GM20431 (cell line): ENCODE measurements around the gene LLGL1.

Experiments
- in situ Hi-C: fragments of 300-500 bp; cut with MseI, MboI; formaldehyde crosslinking; loops from one replicate; pipeline ENCODE4 v1.15.0; 2020; ENCODE audit warnings: low sequenced_read_pairs; ENCODE audit not compliant: unreplicated experiment

The LLGL1 gene

GRCh38 chr17:18225121-18225641 is at the start of gene LLGL1:
Gene LLGL1 (plus strand): TSS chr17:18225635. CDS start chr17:18225683, 48 bp downstream.
- in situ Hi-C loops = no loop called here

GRCh38 chr17:18176176-18176575 is 49.3 kb upstream of the LLGL1 start:
- in situ Hi-C loops = no loop called here

- in situ Hi-C loops = no loop called here
Observed at GRCh38 chr17:18177133-18177532, 48.3 kb upstream of the LLGL1 start.

- in situ Hi-C loops = no loop called here
Observed at GRCh38 chr17:18177722-18178121, 47.7 kb upstream of the LLGL1 start.

GRCh38 chr17:18179196-18179595 is 46.2 kb upstream of the LLGL1 start:
- in situ Hi-C loops = no loop called here

- in situ Hi-C loops = no loop called here
Observed at GRCh38 chr17:18179804-18180203, 45.6 kb upstream of the LLGL1 start.

- in situ Hi-C loops = no loop called here
Observed at GRCh38 chr17:18181358-18181757, 44.1 kb upstream of the LLGL1 start.

- in situ Hi-C loops = no loop called here
Observed at GRCh38 chr17:18182110-18182977, 43.1 kb upstream of the LLGL1 start.

- in situ Hi-C loops = no loop called here
Observed at GRCh38 chr17:18182978-18183333, 42.5 kb upstream of the LLGL1 start.

- in situ Hi-C loops = no loop called here
Observed at GRCh38 chr17:18183334-18184142, 41.9 kb upstream of the LLGL1 start, which contains the start of gene ALKBH5. Gene ALKBH5 (plus strand): TSS chr17:18183828. CDS start chr17:18184244, 416 bp downstream.

GRCh38 chr17:18184143-18185031 is 41.0 kb upstream of the LLGL1 start:
- in situ Hi-C loops = no loop called here

GRCh38 chr17:18185391-18185790 is 40.0 kb upstream of the LLGL1 start:
- in situ Hi-C loops = no loop called here

- in situ Hi-C loops = no loop called here
Observed at GRCh38 chr17:18185832-18186626, 39.4 kb upstream of the LLGL1 start.

- in situ Hi-C loops = no loop called here
Observed at GRCh38 chr17:18186627-18186982, 38.8 kb upstream of the LLGL1 start.

- in situ Hi-C loops = no loop called here
Observed at GRCh38 chr17:18187226-18187625, 38.2 kb upstream of the LLGL1 start.

GRCh38 chr17:18187821-18188761 is 37.3 kb upstream of the LLGL1 start:
- in situ Hi-C loops = no loop called here

GRCh38 chr17:18190628-18191235 is 34.7 kb upstream of the LLGL1 start:
- in situ Hi-C loops = no loop called here

GRCh38 chr17:18191236-18191667 is 34.2 kb upstream of the LLGL1 start:
- in situ Hi-C loops = no loop called here
